Spinal cord (tissue), 10 donors: ENCODE measurements around the gene NNAT. TPM values are rescaled to one million over a fixed set of nuclear protein-coding genes. Genes with fewer than 3 reads are reported as not detected.
"Not testable (repeated sequence)": the region's sequence is repeated elsewhere in the genome, so short reads cannot be mapped to it uniquely, and the experiment has no call there.

ENCODE experiments used
- DNase-seq, 6 donors: peaks; one replicate each; pipeline versions ENCODE4 v3.0.0 to v3.0.0-alpha.2; 2013 to 2015; ENCODE audit warnings: low spot score in 6 of 6, low read depth in 4 of 6
- H3K27ac ChIP-seq: one replicate; pipeline ENCODE4 v1.5.1; 2013; ENCODE audit warnings: low read depth, low read length, control low read depth
- H3K27me3 ChIP-seq: one replicate; pipeline ENCODE4 v1.6.1; 2013; ENCODE audit warnings: low read length; ENCODE audit not compliant: control insufficient read depth, insufficient read depth
- H3K36me3 ChIP-seq: one replicate; pipeline ENCODE4 v1.6.1; 2013; ENCODE audit warnings: low read length; ENCODE audit not compliant: control insufficient read depth, insufficient read depth
- H3K4me1 ChIP-seq: one replicate; pipeline ENCODE4 v1.6.1; 2013; ENCODE audit warnings: low read length; ENCODE audit not compliant: control insufficient read depth, insufficient read depth
- H3K4me3 ChIP-seq: one replicate; pipeline ENCODE4 v1.5.1; 2013; ENCODE audit warnings: low read depth, low read length, control low read depth
- H3K9me3 ChIP-seq: one replicate; pipeline ENCODE4 v1.6.1; 2013; ENCODE audit warnings: low read length; ENCODE audit not compliant: control insufficient read depth, insufficient read depth
- WGBS: methylation state at CpG from one replicate; pipeline ENCODE4 v1.1.5; 2013; ENCODE audit warnings: missing lambda C conversion rate; ENCODE audit not compliant: insufficient coverage; 5-methylcytosine and 5-hydroxymethylcytosine counted together
- polyA plus RNA-seq, 2 donors: library from polyadenylated mRNA; unstranded; fragments of 120-200 nt; gene quantifications; one replicate each; pipeline ENCODE4 v1.2.1, GENCODE V29; 2013; ENCODE audit not compliant: insufficient read length in 2 of 2
- total RNA-seq, 2 donors: library from RNA; depleted of rRNA in 1 of 2; stranded (reverse); fragments of 120-200 nt in 1 of 2; fragments of >200 nt in 1 of 2; gene quantifications; one replicate each; pipeline versions ENCODE4 v1.2.3 to v1.2.4, GENCODE V29; 2013 to 2014
- donor health status: healthy.

The NNAT gene
- total and polyA plus RNA-seq, 4 donors, result 220 to 1,965 (median 1,370) TPM

- Histone ChIP-seq H3K4me1 (peaks cover 3% of the 10 kb centered on the region), H3K9me3 (no peaks in the 10 kb centered on the region), H3K27ac (no peak overlapping the region), H3K36me3 (no peaks in the 10 kb centered on the region), H3K4me3 (no peak overlapping the region), H3K27me3 (no peaks in the 10 kb centered on the region)
- 87% methylated on average over 6 of the region's 10 CpGs for WGBS
- DNase-seq, result no peak
These were observed 14.5 kb downstream of the NNAT start for GRCh38 chr20:37535443-37536132.

DNA sequence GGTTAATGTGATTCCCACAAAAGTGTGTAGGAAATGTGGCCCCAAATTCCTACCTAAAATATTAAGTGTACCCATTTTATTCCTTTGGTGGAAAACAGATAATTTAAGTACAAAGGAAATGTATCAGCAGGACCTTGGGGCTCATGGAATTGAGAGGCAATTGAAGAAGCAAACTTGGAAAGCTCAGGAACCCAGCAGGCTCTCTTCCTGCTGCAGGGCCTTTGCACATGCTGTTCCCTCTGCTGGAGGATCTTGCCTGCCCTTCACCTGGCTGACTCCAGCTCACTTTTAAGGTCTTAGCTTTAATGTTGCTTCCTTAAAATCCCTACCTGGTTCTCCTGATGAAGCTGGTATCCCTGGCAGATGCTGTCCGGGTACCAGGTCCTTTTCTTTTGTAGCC, 16.5 kb downstream of the NNAT start:
- no peak overlapping the region for H3K27ac ChIP-seq
- peaks cover 3% of the 10 kb centered on the region for H3K4me1 ChIP-seq
- no peak for DNase-seq
- no CpG with 5 or more reads among the region's 1 CpG for WGBS
- no peak overlapping the region for H3K4me3 ChIP-seq
- no peaks in the 10 kb centered on the region for H3K27me3 ChIP-seq
- H3K36me3 ChIP-seq, result no peaks in the 10 kb centered on the region
- no peaks in the 10 kb centered on the region for H3K9me3 ChIP-seq

DNA sequence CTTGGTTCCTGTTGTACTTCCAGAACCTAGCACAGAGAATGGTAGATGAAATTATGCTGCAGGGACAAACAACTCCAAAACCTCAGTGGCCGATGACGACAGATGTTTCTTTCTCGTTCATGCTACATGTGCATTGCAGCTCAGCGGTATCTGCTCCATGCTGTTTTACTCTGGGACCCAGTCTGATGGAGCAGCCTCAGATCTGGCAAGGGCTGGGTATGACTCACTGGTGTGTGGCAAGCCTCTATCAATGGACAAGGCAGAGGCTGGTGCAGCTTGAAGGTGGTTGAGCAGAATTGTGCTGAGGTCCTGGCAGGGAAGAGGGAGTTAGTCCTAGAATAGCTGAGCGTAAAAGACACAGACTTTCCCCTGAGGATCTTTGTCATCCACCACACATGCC, 17.0 kb downstream of the NNAT start:
- DNase-seq, result no peak
- WGBS, result 93% methylated on average over 4 of the region's 5 CpGs
- no peaks in the 10 kb centered on the region for H3K36me3 ChIP-seq

DNA sequence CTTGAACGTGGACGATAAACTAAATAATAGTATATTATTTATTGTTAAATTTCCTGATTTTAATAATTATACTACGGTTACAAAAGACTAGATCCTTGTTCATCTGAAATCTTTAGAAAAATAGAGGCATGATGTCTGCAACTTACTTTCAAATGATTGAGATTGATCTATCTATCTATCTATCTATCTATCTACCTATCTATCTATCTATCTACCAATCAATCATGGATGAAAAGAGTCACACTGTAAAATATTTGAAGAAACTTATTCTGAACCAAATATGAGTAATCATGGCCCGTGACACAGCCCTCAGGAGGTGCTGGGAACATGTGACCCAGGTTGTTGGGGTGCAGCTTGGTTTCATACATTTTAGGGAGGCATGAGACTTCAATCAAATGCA, 18.4 kb downstream of the NNAT start:
- Histone ChIP-seq H3K36me3 (no peaks in the 10 kb centered on the region), H3K4me1 (peaks cover 3% of the 10 kb centered on the region), H3K27me3 (no peaks in the 10 kb centered on the region), H3K4me3 (no peak overlapping the region), H3K27ac (no peak overlapping the region), H3K9me3 (no peaks in the 10 kb centered on the region)
- WGBS, result no CpG with 5 or more reads among the region's 4 CpGs
- DNase-seq, result no peak

More for the DNA sequence above, 17.0 kb downstream of the NNAT start:
- H3K9me3 ChIP-seq, result no peaks in the 10 kb centered on the region
- H3K4me1 ChIP-seq, result peaks cover 3% of the 10 kb centered on the region
- H3K27me3 ChIP-seq, result no peaks in the 10 kb centered on the region
- H3K4me3 ChIP-seq, result no peak overlapping the region
- no peak overlapping the region for H3K27ac ChIP-seq

DNA sequence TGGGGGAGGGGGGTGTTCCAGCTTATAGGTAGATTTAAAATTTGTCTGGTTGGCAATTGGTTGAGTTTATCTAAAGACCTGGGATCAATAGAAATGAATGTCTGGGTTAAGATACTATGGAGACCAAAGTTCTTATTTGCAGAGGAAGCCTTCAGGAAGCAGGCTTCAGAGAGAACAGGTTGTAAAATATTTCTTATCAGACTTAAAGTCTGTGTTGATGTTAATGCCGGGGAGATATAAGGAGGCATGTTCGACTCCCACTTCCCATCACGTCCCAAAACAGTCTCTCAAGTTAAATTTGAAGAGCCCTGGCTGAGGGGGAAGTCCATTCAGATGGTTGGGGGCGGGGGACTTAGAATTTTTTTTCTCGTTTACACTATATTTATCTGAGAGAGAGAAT, 19.0 kb downstream of the NNAT start:
- Histone ChIP-seq H3K4me1 (peaks cover 3% of the 10 kb centered on the region), H3K4me3 (no peak overlapping the region), H3K36me3 (no peaks in the 10 kb centered on the region), H3K27me3 (no peaks in the 10 kb centered on the region), H3K27ac (no peak overlapping the region), H3K9me3 (no peaks in the 10 kb centered on the region)
- no peak for DNase-seq
- no CpG with 5 or more reads among the region's 5 CpGs for WGBS

DNA sequence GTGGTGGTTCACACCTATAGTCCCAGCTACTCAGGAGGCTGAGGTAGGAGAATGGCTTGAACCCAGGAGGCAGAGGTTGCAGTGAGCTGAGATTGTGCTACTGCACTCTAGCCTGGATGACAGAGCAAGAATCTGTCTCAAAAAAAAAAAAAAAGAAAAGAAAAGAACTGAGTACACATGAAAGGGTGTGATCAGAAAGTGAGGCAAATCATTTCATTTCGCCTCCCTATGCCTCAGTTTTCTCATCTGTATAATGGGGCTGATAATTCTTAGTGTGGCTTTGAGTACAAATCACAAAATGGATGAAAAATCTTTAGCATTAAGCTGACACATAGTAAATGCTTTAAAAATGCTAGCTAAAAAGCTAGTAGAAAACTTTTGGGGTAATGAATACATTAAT, 19.8 kb downstream of the NNAT start:
- H3K27ac ChIP-seq, H3K36me3 ChIP-seq, H3K4me3 ChIP-seq, H3K27me3 ChIP-seq, H3K4me1 ChIP-seq, DNase-seq, H3K9me3 ChIP-seq: not testable (repeated sequence)
- no CpG with 5 or more reads among the region's 1 CpG for WGBS

- Histone ChIP-seq H3K9me3 (no peaks in the 10 kb centered on the region), H3K27me3 (no peaks in the 10 kb centered on the region), H3K4me3 (no peak overlapping the region), H3K36me3 (no peaks in the 10 kb centered on the region), H3K27ac (no peak overlapping the region), H3K4me1 (peaks cover 3% of the 10 kb centered on the region)
- 95% methylated on average over 5 of the region's 5 CpGs for WGBS
- DNase-seq, result no peak
These were observed 20.3 kb downstream of the NNAT start for GRCh38 chr20:37541326-37541725.

DNA sequence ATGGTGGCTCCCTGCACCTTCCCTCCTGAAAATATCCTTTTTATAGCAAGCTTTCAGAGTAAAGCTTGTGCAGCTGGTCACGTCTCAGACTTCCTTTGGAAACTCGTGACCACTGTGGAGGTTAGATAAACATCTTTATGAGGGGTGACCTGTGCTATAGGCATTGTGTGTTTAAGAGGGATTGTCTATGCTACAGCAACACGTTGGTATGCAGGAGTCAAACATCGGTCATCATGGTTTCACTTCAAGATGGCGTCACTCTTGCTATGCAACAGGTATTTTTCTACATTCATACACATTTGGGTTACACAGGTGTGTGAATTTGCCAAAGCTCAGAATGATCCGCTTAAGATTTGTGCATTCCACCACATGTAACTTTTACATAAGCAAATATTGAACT, 21.2 kb downstream of the NNAT start:
- H3K36me3 ChIP-seq, result no peaks in the 10 kb centered on the region
- no peak for DNase-seq

GRCh38 chr20:37543828-37544227, 22.8 kb downstream of the NNAT start:
- Histone ChIP-seq H3K36me3 (no peaks in the 10 kb centered on the region), H3K4me3 (no peak overlapping the region), H3K4me1 (peaks cover 3% of the 10 kb centered on the region), H3K27me3 (no peaks in the 10 kb centered on the region), H3K27ac (no peak overlapping the region), H3K9me3 (no peaks in the 10 kb centered on the region)
- 16% methylated on average over 2 of the region's 3 CpGs for WGBS
- DNase-seq, result peak in 2 of 6 donors; percentile 73 to 82

More for the DNA sequence above, 21.2 kb downstream of the NNAT start:
- WGBS, result 70% methylated on average over 3 of the region's 6 CpGs
- H3K4me3 ChIP-seq, result no peak overlapping the region
- peaks cover 3% of the 10 kb centered on the region for H3K4me1 ChIP-seq
- H3K27me3 ChIP-seq, result no peaks in the 10 kb centered on the region
- H3K9me3 ChIP-seq, result no peaks in the 10 kb centered on the region
- no peak overlapping the region for H3K27ac ChIP-seq

DNA sequence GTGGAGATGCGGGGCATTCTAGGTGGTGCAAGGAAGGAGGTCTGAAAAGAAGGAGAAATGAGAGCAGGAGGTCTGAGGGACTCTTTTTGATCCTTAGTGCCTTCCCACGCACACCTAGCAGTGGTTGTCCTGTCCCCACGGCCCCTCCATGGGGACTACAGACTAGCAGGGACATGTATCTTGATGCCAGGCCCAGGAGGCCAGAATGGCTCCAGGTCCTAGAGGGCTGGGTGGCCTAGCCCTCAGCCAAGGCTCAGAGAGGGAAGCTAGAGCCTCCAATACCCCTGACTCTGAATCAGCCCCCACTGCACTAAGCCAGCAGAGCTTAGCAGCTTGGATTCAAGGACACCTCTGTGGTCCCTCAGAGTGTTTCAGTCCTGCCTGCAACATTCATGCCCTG, 23.3 kb downstream of the NNAT start:
- DNase-seq, result no peak
- Histone ChIP-seq H3K4me1 (peaks cover 3% of the 10 kb centered on the region), H3K9me3 (no peaks in the 10 kb centered on the region), H3K27me3 (no peaks in the 10 kb centered on the region), H3K36me3 (no peaks in the 10 kb centered on the region), H3K27ac (no peak overlapping the region), H3K4me3 (no peak overlapping the region)
- 83% methylated on average over 2 of the region's 3 CpGs for WGBS
